NCI-H748 treated with DMSO at 0.1 percent for 48 hours (cell line): ENCODE results near the gene COG5.

ENCODE experiments used
- DNase-seq: peaks from one replicate; lab custom pipeline; 2025; lab: John Stamatoyannopoulos, UW

Gene COG5

DNA sequence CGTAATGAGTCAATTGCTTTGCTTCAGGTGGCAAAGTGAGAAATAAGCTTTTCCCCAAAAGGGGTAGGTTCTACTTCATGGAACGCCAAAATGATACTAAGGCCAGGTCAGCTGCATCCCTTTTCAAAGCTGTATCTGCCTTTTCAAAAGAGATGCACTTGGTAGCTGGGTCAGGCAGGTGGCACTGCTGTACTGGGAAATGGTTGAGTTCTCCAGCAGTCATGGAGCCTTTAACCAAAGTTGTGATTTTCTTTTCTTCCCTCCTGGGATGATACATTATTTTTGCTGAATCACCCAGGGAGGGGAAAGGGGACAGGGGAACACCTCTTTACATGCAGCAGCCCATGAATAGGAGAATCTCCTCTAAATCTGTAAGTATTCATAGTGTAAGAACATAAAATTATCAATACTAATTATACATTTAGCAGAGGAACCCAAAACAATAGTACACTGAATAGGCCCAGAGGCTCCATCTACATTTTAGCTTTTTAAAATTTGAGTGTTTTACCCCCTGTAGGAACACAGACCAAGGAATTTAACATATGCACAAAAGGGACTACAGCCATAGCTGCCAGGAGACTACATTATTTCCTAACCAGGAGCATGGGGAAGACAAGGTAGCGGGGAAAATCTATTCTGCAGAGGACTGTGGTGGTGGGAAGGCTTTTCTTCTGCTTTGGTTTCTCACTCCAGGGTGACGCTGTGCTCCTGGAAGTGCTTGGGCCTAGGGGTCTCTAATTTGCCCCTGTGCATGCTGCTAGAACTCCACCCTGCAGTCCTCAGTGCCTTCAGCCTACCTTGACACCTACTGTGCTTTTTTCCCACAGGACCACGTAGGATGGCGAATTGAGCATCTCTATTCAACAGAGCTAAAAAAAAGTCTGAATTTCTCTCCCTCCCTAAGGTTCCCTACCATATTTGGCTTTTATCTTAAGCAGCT, 100.3 kb downstream of the COG5 start:
- DNase-seq, result peak; percentile 3

- DNase-seq, result no peak
These were observed 101.7 kb downstream of the COG5 start for GRCh38 chr7:107461938-107462533.

DNA sequence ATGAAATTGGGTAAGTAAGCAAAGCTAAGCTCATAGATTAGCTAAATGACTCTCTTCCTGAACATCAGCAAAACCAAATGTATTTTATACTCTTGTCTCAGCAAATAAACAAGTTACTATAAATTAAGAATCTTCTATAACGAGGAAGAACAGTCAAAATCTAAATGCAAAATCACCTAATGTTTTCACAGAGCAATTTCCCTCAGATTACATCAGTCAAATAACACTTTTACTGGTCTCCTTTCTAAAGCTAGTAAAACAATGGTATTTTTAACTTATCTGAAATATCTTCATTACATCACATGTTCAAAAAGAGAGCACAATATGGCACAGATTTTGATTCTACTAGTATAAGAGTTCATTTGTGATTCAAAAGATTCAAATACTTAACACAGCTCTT, 110.3 kb downstream of the COG5 start:
- DNase-seq, result no peak

DNA sequence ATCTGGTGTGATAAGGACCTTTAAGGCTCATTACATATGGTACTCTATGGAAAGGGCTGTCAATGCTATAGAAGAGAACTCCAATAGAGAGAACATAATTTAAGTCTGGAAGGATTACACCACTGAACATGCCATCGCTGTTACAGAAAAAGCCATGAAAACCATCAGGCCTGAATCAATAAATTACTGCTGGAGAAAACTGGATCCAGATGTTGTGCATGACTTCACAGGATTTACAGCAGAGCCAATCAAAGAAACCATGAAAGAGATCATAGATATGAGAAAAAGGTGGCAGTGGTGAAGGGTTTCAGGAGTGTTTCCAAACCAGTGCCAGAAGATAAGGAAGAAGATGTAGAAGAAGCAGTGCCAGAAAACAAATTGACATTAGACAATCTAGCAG, 112.8 kb downstream of the COG5 start:
- DNase-seq, result no peak

DNA sequence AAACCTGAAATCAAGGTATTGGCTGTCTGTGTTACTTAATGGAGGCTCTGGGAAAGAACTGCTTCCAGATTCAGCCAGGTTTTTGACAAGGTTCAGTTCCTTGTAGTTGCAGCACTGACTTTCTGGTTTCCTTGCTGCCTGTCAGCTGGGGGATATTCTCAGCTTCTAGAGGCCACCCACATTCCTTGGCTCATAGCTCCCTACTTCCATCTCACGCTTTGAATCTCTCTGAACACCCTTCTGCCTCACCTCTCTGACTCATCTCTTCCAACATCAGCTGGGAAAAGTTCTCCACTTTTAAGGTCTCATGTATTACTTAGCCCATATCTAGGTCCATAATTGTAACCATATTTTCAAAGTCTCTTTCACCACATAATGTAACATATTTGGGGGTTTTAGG, 116.7 kb downstream of the COG5 start:
- DNase-seq, result no peak

- DNase-seq, result no peak
These were observed 117.2 kb downstream of the COG5 start for GRCh38 chr7:107446531-107446930.

- no peak for DNase-seq
These were observed 121.0 kb downstream of the COG5 start for GRCh38 chr7:107442678-107443077.

- DNase-seq, result no peak
These were observed 121.9 kb downstream of the COG5 start for GRCh38 chr7:107441581-107442422.

DNA sequence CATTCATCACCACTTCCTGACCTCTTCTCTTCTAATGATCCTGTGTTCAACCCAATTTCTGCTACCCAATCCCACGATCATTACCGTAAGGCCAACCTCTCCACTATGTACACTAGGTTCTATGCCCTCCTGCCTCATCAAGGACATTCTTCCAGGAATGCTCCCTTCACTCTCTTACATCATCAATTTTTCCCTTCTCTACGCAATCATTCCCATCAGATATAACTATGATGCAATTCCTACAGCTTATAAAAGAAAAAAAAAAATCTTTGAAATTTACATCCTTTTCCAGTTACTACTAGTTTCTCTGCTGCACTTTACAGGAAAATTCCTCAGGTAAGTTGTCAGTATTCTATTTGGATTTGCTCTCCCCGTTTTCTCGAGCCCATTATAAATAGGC, 124.7 kb downstream of the COG5 start:
- no peak for DNase-seq

GRCh38 chr7:107435749-107436148, 128.0 kb downstream of the COG5 start:
- DNase-seq, result no peak

GRCh38 chr7:107432261-107432660, 131.5 kb downstream of the COG5 start:
- no peak for DNase-seq

- no peak for DNase-seq
These were observed 133.7 kb downstream of the COG5 start for GRCh38 chr7:107430057-107430456.

GRCh38 chr7:107428642-107429041, 135.1 kb downstream of the COG5 start:
- no peak for DNase-seq

GRCh38 chr7:107427462-107427861, 136.3 kb downstream of the COG5 start:
- DNase-seq, result no peak

DNA sequence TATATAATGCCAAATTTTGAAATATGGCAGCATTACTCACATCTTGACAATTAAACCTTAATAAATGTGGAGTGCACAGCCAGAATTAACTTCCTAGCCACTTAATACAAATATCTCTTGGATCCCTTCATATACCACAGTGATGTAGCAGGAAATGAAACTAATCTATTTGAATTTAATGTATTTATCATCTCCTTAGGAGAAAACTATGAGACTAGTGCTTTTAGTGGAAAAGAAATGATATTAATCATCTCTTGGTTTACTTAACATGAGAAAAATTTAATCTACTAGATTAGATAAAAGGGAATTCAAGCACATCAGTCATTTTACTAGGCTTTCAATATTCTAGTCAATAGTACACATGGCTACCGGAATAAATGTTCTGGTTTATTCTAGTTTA, 149.5 kb downstream of the COG5 start:
- no peak for DNase-seq

GRCh38 chr7:107408349-107408748, 155.4 kb downstream of the COG5 start:
- DNase-seq, result no peak

DNA sequence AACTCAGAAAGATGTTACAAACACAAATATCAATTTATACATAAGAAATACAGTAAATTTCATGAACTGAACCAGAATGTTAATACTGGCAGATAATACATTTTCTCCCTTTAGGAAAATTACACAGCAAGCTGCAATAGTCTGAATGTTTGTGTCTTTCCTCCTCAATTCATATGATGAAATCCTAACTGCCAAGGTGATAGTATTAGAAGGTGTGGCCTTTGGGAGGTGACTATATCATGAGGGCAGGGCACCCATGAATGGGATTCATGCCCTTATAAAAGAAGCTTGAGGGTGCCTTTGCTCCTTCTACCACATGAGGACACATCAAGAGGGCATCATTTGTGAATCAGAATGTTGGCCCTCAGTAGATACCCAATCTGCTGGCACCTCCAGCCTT, 158.2 kb downstream of the COG5 start:
- DNase-seq, result no peak

DNA sequence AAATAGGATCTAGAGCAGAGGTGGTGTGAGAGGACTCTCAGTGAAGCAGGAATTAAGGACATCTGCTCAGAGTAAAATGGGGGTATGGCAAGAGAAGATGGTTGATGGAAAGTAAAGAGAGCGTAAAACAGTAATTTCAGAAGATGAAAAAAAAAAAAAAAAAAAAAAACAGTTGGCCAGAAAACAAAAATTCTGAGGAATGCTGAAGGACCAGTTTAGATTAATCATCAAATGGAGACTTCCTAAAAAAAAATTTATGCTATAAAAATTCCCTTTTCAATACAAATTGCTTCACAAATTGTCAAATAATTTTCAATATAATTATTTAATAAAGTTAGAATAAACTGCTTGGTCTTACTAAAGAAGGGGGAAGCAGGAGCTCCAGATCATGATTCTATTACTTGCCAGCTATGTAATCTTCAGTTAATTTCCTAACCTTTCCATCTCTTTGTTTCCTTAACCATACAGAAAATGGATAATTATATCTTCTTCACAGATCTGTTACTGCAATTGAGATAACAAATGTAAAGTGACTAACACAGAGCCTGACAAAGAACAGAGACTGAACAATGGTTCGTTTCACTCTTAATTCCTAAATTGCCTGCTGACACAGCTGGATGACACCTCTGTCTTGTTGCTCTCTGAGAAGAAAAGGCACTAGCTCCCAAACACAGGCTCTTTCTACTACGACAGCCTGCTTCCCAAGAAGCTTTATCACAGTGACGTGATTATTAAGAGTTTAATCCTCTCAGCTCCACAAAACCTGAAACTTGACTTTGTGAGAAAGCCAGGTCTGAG, 158.8 kb downstream of the COG5 start:
- no peak for DNase-seq

- DNase-seq, result no peak
These were observed 165.6 kb downstream of the COG5 start for GRCh38 chr7:107398161-107398560.

- DNase-seq, result no peak
These were observed 166.7 kb downstream of the COG5 start for GRCh38 chr7:107396990-107397389.

DNA sequence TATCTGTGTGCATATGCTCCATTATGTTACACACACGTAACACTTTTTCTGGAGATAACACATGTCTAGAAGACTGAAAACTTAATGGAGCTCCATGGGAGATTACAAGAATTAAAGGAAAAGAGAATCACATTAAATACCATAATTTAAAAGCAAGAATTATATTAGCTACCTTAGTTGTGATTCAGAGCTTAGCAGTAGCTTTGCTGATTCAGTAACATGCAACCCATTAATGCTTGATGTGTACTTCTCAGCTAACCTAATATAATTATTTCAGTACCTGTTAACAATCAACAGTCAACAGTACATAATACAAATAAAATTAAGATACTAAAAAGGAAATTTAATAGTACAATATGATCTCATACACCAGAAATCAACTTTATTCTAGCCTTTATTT, 167.6 kb downstream of the COG5 start:
- no peak for DNase-seq

DNA sequence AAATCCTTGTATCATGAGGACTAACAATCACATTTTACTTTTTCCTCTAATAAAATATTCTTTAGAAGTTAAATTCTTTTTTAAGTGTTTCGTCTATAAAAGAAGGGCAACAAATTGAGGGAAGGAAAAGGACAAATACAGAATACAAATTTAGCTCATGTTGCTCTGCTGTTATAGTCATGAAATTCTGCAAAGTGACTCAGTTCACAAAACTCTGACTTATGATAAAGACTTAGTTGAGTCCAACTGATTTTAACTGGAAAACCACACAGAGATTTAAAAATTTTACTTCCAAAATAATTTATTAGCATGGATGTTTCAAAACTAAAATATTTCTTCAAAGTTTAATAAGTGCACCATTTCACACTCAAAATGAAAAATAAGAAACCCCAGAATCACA, 168.9 kb downstream of the COG5 start:
- no peak for DNase-seq
